Measurements from ENCODE around the gene PSTPIP2. TPM values are rescaled to one million over a fixed set of nuclear protein-coding genes. Genes with fewer than 3 reads are reported as not detected.

PSTPIP2 gene
- total and polyA plus RNA-seq, 2 donors (not counting 1 experiment from before 2014, with no cell fraction given), result 0.42 to 0.76 TPM

Small RNAs within 50 kb of the gene (small RNA-seq; reads per million reads assigned to genes)
- gene RN7SKP26 (ENCODE audit: insufficient read length, low read depth, low replicate concordance), result not detected
- not detected for gene RNU6-1278P (ENCODE audit: insufficient read length, low read depth, low replicate concordance)
- not detected for gene RNY4P37 (ENCODE audit: insufficient read length, low read depth, low replicate concordance)

Other genes with a start within 250 kb of the PSTPIP2 start
- not detected in 2 replicates for gene SIGLEC15, start 246.6 kb downstream of the PSTPIP2 start, total RNA-seq
- 0.10 TPM in 1 of 2 replicates, not detected in the other for gene SIGLEC15, start 246.6 kb downstream of the PSTPIP2 start, polyA plus RNA-seq
- 46.8 and 50.4 TPM in 2 replicates for gene EPG5, start 104.9 kb downstream of the PSTPIP2 start, total RNA-seq
- 10.3 and 14.6 TPM in 2 replicates for gene EPG5, start 104.9 kb downstream of the PSTPIP2 start, polyA plus RNA-seq
- gene ATP5F1A, start 26.0 kb upstream of the PSTPIP2 start, total RNA-seq, result 235 and 247 TPM in 2 replicates
- gene ATP5F1A, start 26.0 kb upstream of the PSTPIP2 start, polyA plus RNA-seq, result 225 and 234 TPM in 2 replicates
- 28.4 and 30.9 TPM in 2 replicates for gene HAUS1, start 32.1 kb upstream of the PSTPIP2 start, total RNA-seq
- gene HAUS1, start 32.1 kb upstream of the PSTPIP2 start, polyA plus RNA-seq, result 11.9 and 16.2 TPM in 2 replicates

Data from B cell (primary cell).